GM21390 (cell line): ENCODE results near the gene FXYD1.
"Not testable (repeated sequence)": the region's sequence is repeated elsewhere in the genome, so short reads cannot be mapped to it uniquely, and the experiment has no call there.

Experiments
- ATAC-seq: cut with Tn5 transposase; IDR thresholded peaks from one replicate; pipeline ENCODE4 v1.9.1; 2021; ENCODE audit not compliant: unreplicated experiment

The FXYD1 gene

DNA sequence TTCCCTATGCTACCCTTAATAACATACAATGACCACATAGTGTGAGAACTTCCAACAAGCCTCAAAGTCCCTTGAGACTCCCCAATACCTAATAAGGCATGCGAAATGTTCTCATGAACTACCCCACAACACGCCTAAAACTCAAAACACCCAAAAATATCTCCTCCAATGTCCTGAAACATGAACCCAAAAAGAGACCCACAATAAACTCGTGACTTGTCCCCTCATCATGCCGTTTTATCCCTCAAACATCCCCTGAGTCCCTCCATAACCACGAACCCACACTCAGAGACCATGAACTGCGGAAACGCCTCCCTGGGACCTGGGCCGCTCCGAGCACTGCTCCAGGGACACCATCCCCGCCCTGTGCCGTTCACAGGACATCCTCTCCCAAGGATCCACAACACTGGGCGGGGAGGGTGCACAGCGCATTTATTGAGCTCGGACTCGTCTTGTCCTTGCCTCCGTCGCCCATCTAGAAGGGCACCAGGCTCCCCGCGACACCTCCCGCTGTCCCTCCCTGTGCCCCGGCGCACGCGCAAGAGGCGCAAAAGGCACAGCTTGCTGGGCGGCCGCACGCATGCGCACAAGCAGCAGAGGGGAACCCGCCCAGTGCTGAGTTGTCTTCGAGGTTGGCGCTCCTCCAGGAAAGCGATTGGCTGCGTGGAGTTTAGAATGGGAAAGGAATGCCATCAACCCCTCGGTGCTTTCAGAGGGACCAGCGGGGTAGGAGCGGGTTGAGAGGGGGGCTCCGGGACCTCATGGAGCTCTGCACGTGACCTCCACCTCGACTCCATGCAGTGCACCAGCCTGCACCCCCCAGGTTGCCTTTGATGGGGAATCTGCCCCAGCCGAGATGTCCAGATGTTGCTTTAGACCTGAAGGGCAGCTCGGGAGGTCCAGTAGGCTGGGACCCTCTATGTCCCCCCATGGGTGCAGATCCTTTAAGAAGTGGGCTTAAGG, 14.2 kb upstream of the FXYD1 start:
- no peak for ATAC-seq

DNA sequence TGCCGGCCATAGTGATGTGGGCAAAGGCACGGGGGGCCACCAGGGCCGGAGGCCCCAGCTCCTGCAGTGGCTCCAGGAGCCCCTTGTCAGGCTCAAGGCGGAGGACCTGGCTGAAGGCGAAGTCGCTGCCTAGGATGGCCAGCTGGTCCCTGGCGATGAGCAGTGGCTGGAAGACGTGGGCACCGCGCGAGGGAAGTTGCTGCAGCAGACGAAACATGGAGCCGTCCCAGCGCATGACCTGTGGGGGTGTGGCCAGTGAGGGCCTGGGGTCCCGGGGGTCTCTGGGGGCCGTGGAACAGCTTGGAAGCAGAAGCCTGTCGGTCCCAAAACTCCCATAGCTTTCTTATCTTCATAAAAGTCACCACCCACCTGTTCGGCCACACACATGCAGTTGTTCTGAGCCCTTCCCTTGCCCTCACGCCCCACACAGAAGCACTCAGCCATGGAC, 13.3 kb upstream of the FXYD1 start:
- no peak for ATAC-seq

DNA sequence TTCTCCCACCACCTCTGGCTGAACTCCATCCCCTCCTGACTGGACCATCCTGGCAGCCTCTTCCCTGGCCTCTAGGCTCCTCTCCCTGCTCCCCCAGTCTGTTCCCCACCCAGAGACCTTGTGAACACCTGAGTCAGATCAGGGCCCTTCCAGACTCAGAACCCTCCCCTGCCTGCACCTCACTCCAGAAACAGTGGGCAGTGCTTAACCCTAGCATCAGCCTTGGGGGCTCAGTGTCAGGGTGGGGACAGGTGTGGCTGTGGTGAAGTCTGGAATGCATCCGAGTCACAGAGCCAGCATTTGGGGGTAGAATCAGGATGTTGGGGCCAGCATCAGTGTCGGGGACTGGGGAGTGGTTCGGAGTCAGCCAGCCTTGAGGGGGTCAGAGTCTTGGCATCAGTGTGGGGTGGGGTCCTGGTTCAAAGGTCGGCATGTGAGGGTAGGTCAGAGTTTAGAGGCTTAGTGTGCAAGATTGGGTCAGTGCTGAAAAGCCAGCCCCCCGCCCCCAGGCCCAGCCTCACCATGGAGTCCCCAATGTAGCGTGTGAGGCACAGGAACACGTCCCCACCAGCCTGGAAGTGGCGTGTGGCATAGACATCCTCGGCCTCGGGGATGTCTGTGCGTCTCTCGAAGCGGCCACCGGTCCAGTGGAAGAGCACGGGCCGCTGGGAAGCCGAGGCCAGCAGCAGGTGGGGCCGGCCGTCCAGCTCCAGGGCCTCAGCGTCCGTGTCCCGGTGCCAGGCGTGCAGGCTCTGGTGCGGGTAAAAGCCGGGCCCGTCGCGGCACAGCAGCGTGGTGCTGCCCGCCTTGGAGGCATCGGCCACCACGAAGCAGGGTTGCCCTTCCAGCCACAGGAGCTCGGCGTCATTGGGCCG, 12.6 kb upstream of the FXYD1 start:
- ATAC-seq, result no peak

DNA sequence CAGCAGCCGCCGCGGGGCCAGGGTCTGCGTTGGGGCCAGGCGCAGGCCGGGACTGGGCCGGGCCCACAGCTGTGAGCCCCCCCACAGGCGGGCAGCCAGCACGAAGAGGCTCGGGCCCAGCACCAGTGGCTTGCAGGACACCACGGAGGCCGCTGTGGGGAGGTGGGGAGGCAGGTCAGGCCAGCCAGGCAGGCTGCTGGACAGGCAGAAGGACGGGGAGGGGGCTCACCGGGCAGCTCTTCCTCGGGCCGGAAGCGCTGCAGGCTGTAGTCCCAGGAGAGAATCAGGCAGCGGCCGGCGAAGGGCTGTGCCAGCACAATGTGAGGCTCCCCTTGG, 12.0 kb upstream of the FXYD1 start:
- ATAC-seq, result no peak

DNA sequence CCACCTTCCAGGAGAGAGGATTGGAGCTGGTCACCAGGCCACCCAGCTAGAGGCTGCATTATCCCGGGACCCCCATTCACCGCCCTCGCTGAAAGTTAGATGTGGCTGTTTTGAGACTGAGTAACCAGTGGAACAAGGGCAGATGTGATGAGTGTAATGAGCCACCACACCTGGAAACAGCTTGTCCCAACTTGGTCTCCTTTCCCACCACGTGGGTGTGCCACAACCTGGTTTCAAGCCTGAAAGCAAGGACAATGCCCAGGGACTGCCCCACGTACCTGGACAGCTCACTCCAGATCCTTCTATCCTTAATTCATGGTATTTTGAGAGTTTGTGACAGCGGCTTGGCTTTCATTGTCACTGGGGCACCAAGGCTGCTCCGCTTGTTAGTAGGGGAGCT, 10.8 kb upstream of the FXYD1 start:
- no peak for ATAC-seq

DNA sequence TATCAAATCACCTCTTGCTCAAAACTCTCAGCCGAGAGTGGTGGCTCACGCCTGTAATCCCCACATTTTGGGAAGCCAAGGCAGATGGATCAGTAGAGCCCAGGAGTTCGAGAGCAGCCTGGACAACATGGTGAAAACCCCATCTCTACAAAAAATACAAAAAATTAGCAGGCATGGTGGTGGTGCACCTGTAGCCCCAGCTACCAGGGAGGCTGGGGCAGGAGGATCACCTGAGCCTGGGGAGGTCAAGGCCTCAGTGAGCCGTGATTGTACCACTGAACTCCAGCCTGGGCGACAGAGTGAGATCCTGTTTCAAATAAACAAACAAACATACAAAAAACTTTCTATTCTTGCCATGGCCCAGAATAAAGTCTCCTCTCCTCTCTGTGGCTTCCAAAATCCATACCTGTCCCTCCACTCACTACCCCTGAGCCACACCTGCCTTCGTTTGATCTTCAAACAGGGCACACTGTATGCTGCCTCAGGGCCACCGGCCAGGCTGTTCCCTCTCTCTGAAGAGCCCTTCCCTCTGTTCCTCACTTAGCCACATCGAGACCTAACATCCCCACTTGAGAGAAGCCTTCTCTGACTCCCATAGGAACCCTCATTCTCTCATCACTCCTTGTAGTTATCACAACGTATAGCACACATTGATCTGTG, 10.1 kb upstream of the FXYD1 start:
- no peak for ATAC-seq

DNA sequence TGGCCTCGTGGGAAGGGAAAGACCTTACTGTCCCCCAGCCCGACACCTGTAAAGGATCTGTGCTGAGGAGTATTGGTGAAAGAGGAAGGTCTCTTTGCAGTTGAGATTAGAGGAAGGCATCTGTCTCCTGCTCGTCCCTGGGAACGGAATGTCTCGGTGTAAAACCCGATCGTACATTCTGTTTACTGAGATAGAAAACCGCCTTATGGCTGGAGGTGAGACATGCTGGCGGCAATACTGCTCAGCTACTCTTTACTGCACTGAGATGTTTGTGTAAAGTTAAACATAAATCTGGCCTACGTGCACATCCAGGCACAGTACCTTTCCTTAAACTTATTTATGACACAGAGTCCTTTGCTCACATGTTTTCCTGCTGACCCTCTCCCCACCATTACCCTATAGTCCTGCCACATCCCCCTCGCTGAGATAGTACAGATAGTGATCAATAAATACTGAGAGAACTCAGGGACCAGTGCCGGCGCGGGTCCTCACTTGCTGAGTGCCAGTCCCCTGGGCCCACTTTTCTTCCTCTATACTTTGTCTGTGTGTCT, 8.8 kb upstream of the FXYD1 start:
- not testable (repeated sequence) for ATAC-seq

DNA sequence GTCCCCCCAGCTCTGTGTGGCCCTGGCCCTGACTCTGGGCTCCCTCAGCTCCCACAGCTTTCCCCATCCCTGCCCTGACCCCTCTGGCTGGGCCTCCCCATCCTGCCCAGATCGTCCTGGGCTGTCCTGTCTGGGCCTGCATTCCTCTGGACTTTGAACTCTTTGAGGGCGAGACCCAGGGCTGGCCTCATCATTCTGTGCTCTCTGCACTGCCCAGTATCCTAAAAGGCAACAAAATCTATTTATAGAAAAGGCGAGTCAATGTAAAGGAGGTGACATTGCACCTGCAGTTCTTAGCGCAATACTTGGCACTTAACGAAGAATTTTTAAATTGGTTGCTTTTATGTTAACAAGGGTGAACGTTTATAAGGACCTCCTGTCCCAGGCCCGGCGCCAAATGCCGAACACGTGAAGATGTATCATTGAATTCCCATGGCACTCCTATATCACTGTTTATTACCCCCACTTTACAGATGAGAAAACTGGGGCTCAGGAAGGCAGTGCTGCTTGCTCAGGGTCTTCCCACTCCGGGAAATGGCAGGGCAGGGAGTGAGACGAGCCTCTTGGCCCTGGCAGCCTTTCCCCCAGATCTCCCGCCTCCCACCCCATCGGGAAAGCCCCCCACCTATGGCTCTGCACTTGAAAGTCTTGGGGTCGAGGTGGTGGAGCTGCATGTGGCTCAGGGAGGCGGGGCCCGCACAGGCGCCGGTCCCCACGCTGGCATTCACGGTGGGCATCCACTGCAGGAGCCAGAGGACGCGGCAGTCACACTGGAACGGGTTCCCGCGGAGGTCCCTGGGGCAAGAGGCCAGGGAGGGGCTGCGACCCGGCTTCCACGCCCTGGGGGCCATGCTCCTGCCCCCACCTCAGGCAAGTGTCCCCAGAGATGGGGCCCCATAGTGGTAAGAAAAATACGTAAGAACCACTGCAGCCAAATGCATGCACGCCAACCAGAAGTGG, 7.6 kb upstream of the FXYD1 start:
- no peak for ATAC-seq

DNA sequence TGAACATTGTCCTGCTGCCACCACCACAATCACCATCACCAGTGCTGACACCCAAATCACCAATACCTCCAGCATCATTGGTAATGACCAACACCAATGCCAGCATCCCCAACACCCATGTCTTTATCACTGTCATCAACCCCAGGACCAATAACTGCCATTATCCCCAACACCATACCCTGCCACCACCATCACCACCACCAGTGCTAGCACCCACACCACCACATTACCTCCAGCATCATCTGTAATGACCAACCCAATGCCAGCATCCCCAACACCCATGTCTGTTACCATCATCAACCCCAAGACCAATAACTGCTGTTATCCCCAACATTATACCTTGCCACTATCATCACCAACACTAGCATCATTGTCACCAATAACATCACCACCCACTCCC, 6.4 kb upstream of the FXYD1 start:
- no peak for ATAC-seq

DNA sequence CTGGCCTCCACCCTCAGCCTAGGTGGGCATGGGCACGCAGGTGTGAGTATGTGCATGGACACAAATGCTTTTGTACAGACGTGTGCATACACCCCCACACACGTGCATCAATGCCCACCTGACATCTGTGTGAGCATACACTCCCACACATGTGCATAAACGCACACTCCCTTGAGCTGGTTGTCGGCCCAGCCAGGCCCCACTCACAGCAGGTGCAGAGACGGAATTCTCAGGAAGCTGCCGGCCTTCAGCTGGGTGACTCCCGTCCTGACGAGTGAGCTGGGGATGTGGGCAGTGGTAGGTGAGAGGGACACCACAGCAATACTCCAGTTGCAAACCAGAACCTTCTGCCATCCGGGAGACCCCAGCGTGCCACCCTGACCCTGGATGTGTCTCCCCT, 4.8 kb upstream of the FXYD1 start:
- ATAC-seq, result no peak

DNA sequence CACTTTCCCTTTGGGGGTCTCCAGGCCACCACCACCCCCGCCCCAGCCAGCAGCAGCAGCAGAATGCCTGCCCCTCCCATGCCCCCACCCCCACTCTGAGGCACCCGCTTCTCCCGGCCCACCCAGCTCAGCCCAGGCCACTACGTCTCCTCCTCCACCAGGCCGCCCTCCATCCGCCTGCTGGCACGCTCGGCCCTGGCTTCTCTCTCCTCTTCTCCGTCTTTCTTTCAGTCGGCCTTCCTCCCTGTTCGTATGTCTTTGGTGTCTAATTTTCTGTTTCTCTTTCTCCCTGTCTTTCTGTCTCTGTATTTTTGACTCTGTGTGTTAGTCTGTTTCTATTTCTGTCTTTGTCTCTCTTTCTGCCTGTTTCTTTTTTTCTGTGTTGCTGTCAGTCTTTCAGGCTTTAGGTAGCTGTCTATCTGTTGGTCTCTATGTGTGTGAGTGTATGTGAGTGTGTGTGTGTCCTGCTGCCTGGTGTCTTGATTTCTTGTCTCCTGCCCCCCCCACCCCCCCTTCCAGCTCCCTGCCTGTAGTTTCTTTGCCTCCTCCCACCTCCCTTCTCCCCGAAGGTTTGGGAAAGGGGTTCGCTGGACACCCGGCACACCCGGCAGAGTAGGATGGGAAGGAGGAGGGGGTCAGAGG, 3.9 kb upstream of the FXYD1 start, which contains the start of gene LGI4:
LGI4 (minus strand) TSS at position 459 of the 642 bp plus-strand sequence; CDS start at position 80, 379 bp downstream.
- no peak for ATAC-seq

DNA sequence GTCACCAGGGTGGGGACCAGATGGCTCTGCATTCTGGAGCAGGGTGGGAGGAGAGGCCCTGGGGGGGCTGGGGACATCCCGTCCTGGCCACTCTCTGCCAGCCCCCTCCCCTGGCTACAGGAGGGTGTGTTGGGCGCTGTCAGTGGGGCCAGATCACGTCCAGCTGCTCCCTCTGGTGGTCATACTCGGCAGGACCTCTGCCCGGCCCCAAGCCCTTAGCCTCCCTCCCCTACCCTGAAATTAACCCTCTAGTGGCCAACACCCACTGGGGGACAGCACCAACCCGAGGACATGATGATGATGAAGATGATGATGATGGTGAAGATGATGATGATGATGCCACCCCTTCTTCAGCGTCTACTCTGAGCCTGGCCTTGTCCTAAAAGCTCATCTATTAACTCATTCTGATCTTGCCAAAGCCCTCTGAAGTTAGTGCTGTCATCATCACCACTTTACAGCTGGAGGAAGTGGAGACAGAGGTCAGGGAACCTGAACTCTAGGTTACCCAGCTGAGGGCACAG, 3.2 kb upstream of the FXYD1 start:
- ATAC-seq, result no peak

DNA sequence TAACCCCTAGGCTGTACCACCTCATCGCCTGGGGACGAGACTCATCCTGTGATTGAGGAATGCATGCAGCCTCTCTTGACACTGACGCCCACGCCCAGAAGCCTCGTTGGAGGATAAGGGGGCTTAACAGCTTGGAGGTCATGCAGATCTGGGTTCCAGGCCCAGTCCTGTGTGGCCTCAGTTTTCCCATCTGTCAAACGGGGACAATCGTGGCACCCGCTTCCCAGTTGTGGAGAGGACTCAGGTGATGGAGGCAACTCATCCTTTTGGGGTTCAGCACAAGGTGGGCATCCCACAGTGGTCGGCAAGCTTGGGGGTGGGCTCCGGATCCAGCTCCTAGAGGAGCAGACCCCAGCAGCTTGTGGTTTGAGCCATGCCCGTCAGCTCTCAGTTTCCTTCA, 2.4 kb upstream of the FXYD1 start:
- ATAC-seq, result no peak

DNA sequence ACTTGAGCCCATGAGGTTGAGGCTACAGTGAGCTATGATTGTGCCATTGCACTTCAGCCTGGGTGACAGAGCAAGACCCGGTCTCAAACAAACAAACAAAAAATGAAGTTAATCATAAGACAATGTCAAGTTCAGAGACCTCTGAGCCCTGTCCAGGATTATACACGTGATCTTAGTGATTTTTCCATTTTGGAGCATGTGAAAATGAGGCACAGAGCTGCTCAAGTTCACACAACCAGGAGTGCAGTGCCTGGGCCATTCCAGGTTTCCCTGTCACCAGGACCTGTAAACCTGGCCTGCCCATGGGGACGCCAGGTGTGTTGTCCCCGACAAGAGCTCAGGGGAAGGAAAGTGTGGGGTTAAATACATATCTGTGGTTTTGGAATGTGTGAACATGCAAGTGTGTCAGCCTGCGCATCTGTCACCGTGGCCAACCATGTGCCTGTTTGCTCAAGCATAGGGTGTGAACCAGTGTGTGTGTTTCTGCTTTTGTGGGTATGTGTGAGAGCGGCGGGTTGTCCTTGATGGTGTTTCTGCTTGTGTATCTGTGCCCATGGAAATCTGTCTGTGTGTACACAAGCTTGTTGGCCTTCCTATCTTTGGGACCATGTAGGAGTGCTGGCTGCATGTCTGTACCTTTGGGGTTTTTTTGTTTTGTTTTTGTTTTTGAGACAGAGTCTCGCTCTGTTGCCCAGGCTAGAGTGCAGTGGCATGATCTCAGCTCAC, 1.5 kb upstream of the FXYD1 start:
- no peak for ATAC-seq

DNA sequence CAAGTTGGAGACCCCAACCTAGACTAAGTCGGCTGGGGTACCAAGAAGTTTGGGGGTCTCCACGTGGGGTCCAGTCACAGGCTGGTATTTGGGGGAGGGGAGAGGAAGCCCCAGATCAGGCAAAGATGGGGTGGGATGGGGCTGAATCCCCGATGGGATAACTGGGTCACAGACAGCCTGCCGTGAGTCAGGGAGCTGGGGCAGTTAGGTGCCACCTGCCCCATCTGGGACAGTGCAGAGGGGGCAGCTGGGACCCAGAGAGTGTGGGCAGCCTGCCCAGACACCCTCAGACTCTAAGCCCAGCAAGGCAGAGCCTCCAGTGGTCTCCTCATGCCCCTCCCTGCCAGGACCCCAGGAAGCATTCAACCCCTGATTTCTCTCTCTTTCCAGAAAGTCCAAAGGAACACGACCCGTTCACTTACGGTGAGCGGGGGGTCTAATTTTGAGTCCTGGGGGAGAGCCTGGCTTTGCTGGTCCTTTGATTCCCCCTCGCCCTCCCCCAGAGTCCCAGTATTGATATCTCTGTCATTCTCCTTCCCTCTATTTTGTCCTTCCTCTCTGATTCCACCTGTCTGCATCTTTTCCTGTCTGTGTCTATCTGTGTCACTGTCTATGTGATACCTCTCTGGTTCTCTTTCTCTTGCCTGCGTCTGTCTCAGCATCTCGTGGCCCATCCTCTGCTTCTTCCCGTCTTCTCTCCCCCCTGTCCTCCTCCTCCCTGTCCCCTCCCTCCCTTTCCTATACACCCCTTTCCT, 1.8 kb downstream of the FXYD1 start:
- no peak for ATAC-seq

DNA sequence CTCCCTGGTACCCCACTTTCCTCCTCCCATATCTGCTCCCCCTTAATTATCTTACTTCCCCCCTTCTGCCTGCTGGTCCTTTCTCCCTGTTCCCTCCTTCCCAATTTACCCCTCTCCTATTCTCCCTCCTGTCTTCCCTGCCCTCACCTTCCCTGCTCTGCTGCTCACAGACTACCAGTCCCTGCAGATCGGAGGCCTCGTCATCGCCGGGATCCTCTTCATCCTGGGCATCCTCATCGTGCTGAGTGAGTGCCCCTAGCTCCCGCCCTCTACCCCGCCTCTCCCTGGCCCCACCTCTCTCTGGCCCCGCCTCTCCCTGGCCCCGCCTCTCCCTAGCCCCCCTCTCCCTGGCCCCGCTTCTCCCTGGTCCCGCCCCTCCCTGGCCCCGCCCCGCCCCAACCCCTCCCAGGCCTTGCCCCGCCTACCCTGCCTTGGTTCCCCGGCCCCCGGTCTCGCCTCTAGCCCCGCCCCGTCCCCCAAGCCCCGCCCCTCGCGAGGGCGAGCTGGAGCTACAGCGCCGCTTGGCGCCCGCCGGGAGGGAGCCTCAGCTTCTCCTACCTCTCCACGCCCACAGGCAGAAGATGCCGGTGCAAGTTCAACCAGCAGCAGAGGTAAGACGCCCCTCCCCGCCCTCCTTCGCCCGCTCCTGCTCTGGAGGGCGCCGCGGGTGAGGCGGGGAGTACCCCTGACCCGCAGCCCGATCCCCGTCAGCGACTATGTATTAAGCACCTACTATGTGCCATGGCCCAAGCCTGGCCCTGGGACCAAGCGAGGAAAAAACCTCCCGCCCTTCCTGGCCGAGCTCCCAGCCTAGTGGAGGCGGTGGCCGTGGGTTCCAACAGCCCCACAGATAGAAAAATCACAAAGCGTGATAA, 2.6 kb downstream of the FXYD1 start:
- no peak for ATAC-seq
